Large intestine (tissue), 3 donors: ENCODE measurements around the gene INTS11. TPM values are rescaled to one million over a fixed set of nuclear protein-coding genes. Genes with fewer than 3 reads are reported as not detected.

Experiments
- DNase-seq, 2 donors: peaks; one replicate each; pipeline versions ENCODE4 v3.0.0 to v3.0.0-alpha.2; 2013
- H3K27ac ChIP-seq: one replicate; pipeline ENCODE4 v1.5.1; 2013; ENCODE audit warnings: low read length
- H3K27me3 ChIP-seq: 2 replicates; pipeline ENCODE4 v1.6.1; 2013; ENCODE audit warnings: low read length; ENCODE audit not compliant: control insufficient read depth, insufficient read depth
- H3K36me3 ChIP-seq: 2 replicates; pipeline ENCODE4 v1.6.1; 2013; ENCODE audit warnings: low read length; ENCODE audit not compliant: control insufficient read depth, insufficient read depth
- H3K4me1 ChIP-seq: one replicate; pipeline ENCODE4 v1.6.1; 2013; ENCODE audit warnings: low read length; ENCODE audit not compliant: control insufficient read depth, insufficient read depth
- H3K4me3 ChIP-seq: one replicate; pipeline ENCODE4 v1.5.1; 2013; ENCODE audit warnings: low read length
- H3K9me3 ChIP-seq: one replicate; pipeline ENCODE4 v1.6.1; 2013; ENCODE audit warnings: mild to moderate bottlenecking, low read depth, low read length, moderate library complexity; ENCODE audit not compliant: control insufficient read depth
- WGBS: methylation state at CpG from one replicate; pipeline ENCODE4 v1.1.5; 2013; ENCODE audit warnings: low lambda C conversion rate; ENCODE audit not compliant: insufficient coverage; 5-methylcytosine and 5-hydroxymethylcytosine counted together
- polyA plus RNA-seq: library from polyadenylated mRNA; unstranded; fragments of 120-200 nt; gene quantifications from one replicate; pipeline ENCODE4 v1.2.1, GENCODE V29; 2013

INTS11 gene
- polyA plus RNA-seq, 1 donor: 147 TPM

DNA sequence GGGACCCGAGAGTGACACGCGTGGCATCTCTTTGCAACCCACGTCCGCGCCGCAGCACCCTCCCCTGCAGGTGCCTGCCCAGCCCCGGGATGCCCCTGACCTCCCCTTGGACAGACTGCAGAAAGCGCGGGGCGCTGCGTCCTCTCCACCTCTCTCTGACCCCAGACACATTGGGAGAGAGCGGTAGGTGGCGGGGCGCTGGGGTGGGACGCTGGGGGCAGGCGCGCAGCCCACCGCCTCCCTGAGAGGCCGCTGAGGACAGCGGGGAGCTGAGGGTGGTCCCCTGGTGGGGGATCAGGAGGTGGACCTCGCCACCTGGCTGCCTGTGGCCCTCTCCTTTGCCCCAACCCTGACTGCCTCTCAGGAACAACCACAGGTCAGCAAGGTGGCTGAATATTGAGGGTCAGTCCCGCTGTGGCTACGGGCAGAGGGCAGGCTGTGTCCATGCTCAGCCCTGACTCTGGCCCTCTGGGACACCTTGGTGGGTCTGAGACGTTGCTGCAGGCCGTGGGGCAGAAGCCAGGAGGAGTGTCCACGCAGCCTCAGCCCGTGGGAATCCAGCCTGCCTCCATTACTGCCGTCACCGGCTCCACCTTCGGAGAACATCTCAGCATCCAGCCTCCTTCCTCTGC is 50.0 kb downstream of the INTS11 start:
- Histone ChIP-seq H3K27me3 (no peaks in the 10 kb centered on the region), H3K9me3 (peaks cover 5% of the 10 kb centered on the region), H3K4me3 (peak overlapping the region; percentile 77), H3K4me1 (peaks cover 23% of the 10 kb centered on the region), H3K36me3 (peaks cover 5% of the 10 kb centered on the region), H3K27ac (no peak overlapping the region)
- no CpG with 5 or more reads among the region's 31 CpGs for WGBS
- no peak for DNase-seq

DNA sequence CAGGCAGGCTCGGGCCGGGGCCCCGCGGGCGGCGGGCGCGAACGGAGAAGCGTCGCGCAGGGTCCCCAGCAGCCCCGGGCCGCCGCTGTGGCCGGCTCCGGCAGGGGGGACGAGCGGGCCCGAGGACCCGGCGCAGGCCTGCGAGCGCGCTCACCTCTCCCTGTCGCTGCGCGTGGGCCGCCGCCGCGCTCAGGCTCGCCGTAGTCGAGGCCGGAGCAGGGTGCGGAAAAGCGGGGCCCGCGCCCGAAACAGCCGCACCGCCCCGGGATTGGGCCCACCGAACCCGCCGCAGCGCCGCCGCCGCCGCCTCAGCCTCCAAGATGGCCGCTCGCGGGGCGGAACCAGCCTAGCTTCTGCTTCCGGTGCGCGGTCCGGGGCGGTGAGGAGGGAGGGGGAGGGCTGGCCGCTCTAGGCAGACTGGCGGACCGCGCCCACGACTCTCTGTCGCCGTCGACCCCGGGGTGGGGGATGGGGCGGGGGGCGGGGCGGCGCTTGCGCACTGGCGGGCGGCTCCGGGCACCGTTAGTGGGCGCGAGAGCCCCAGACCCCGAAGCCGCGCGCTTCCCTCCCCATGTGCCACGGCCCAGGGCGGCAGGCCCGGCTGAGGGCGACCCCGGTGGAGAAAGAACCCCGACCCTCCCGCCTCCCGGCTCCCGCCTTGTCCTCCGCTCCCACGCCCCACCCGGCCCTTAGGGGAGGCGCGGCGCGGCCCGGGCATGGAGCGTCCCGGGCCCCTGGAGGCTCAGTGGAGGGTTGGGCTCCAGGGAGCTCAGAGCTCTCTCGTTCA is 50.8 kb downstream of the INTS11 start, which contains the start of gene UBE2J2:
UBE2J2 (minus strand) TSS at position 343 of the 787 bp plus-strand sequence. CDS start 5,862 bp downstream, outside the sequence.
- Histone ChIP-seq H3K36me3 (peaks cover 7% of the 10 kb centered on the region), H3K4me3 (peak within 1 kb of the TSS; percentile 95), H3K27ac (peak within 1 kb of the TSS; percentile 7), H3K4me1 (peaks cover 19% of the 10 kb centered on the region), H3K9me3 (peaks cover 3% of the 10 kb centered on the region), H3K27me3 (no peaks in the 10 kb centered on the region)
- peak; percentile 90 to 91 for DNase-seq
- no CpG with 5 or more reads among the region's 105 CpGs for WGBS

DNA sequence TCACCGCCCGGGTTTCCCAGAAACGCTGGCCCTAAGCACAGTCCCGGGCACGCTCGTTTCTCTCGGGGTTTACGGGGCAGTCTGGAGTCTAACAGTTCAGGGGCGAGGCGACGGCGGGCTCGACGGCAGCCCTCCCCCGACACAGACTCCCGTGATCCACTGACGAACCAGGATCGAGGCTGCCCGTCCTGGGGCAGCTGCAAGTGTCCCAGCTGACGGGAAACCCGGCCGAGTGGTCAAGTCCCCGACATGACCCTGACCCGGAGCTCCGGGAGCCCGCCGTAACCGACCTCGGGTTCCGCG is 51.3 kb downstream of the INTS11 start:
- WGBS: no CpG with 5 or more reads among the region's 31 CpGs
- Histone ChIP-seq H3K4me3 (peak overlapping the region; percentile 95), H3K36me3 (peaks cover 10% of the 10 kb centered on the region), H3K9me3 (peaks cover 3% of the 10 kb centered on the region), H3K4me1 (peaks cover 17% of the 10 kb centered on the region), H3K27ac (peak overlapping the region; percentile 7), H3K27me3 (no peaks in the 10 kb centered on the region)
- DNase-seq: peak in 1 of 2 donors; percentile 31

DNA sequence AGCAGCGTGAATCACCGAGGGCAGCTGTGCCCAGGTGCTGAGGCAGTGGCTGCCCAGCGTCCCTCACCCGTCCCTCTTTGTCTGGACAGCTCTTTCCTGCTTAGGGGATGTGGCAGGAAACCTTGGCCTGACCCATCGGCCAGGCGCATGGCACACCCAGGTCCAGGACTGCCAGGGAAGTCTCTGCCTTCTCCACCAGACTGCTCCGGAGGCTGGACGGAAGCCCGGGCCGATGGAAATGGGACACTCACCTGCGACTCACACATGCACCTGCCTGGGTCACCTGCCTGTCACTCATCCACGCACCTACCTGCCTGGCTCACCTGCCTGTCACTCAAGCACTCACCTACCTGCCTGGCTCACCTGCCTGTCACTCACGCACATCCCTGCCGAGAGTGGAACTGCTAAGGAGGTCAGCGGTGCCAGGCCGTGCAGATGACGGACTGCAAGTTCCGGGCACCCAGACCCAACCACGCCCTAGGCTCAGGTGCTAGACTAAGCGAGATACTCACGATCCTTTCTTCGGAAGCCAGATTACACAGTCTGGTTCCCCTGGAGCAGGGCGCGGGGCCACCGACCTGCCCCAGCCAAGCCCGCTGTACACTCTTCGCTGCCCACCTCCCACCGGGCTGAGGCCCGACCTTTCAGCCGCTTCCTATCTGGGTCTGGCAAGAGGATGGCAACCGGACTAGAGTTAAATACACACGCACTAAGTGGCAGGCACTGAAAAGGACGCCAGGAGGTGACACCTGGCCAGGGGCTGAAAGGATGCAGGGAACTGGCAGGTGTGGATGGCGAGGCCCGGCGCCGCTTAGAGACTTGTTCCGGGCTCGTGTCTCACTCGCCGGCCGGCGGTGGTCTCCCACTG is 51.9 kb downstream of the INTS11 start:
- peaks cover 17% of the 10 kb centered on the region for H3K4me1 ChIP-seq

DNA sequence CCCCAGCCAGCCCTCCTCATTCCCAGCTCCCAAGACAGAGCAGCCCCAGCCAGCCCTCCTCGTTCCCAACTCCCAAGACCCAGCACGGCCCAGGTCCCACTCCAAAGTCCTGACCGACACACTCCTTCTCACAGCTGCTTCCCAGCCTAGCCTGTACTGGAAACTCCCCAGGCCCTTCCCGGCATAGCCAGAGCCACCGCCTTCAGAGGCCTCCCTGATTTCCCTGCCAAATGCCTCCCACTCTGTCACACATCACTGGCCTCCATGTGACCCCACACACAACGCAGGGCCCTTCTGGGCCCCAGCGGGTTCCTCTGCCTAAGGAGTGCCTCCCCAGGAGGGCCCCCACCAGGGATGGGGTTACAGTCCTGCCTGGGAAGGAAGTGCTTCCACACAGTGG is 53.6 kb downstream of the INTS11 start:
- no CpG with 5 or more reads among the region's 7 CpGs for WGBS
- peaks cover 17% of the 10 kb centered on the region for H3K4me1 ChIP-seq
- peaks cover 22% of the 10 kb centered on the region for H3K36me3 ChIP-seq
- no peak overlapping the region for H3K27ac ChIP-seq
- DNase-seq: no peak
- H3K27me3 ChIP-seq: no peaks in the 10 kb centered on the region
- peaks cover 8% of the 10 kb centered on the region for H3K9me3 ChIP-seq
- H3K4me3 ChIP-seq: no peak overlapping the region

More for the DNA sequence above, 51.9 kb downstream of the INTS11 start:
- DNase-seq: peak in 1 of 2 donors; percentile 31
- WGBS: no CpG with 5 or more reads among the region's 43 CpGs
- Histone ChIP-seq H3K27ac (peak overlapping the region; percentile 7), H3K27me3 (no peaks in the 10 kb centered on the region), H3K9me3 (peaks cover 7% of the 10 kb centered on the region), H3K4me3 (peak overlapping the region; percentile 95), H3K36me3 (peaks cover 12% of the 10 kb centered on the region)

DNA sequence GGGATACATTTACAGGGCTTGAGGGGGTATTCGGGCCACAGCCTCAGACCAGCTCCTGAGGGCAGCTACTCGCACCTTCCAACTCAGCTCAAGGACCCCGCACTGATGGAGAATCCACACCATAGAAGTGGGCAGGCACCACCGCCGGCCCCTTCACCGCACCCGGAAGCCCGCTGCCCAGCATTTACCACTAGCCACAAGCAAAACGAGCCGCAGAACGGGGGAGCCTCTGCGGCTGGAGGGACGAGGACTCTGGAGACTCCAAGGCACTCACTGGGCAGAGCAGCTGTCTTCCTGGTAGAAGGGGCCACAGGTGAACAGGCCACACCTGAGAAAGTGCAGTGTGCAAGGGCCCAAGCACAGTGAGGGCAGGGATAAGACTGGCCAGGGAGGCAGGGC is 56.2 kb downstream of the INTS11 start:
- Histone ChIP-seq H3K27me3 (no peaks in the 10 kb centered on the region), H3K4me3 (no peak overlapping the region), H3K9me3 (peaks cover 5% of the 10 kb centered on the region), H3K36me3 (peaks cover 42% of the 10 kb centered on the region), H3K4me1 (peaks cover 10% of the 10 kb centered on the region), H3K27ac (no peak overlapping the region)
- no peak for DNase-seq
- WGBS: 100% methylated on average over 2 of the region's 13 CpGs

DNA sequence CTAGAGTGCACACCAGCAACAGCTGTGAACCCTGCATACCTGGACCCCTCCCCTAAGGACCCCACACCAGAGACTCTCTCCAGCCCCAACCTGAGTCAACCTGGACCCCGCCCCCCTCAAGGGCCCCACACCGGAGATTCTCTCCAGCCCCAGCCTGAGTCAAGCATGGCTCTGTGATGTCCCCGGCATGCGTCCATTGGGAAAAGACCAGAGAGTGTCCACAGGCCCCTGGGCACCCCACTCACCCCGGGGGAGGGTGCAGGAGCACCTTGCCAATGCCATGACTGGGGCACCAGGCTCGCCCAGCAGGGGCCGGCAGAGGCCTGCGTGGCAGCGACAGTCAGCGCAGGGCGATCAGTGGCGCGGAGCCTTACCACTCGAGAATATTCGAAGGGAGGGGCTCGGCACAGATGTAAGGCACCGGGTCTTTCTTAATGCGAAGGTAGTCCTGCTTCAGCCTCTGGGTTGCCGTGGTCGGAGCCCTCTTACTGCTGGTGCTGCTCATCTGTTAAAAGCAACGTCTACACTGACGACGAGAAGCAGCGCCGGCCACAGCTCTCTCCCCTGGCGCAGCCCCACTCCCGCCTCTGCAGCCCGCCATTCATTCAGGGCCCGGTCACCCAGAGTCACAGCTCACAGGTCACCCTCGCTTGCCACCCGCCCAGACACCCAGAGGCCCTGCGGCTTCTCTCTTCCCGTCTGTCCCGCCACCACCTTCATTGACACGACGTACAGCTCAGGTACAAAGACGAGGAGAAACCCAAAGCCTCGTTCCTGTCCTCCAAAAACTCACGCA is 56.8 kb downstream of the INTS11 start:
- H3K27ac ChIP-seq: no peak overlapping the region
- H3K4me1 ChIP-seq: peaks cover 10% of the 10 kb centered on the region
- H3K4me3 ChIP-seq: no peak overlapping the region
- no peaks in the 10 kb centered on the region for H3K27me3 ChIP-seq
- H3K9me3 ChIP-seq: peaks cover 5% of the 10 kb centered on the region
- no CpG with 5 or more reads among the region's 39 CpGs for WGBS
- H3K36me3 ChIP-seq: peaks cover 48% of the 10 kb centered on the region
- DNase-seq: no peak

DNA sequence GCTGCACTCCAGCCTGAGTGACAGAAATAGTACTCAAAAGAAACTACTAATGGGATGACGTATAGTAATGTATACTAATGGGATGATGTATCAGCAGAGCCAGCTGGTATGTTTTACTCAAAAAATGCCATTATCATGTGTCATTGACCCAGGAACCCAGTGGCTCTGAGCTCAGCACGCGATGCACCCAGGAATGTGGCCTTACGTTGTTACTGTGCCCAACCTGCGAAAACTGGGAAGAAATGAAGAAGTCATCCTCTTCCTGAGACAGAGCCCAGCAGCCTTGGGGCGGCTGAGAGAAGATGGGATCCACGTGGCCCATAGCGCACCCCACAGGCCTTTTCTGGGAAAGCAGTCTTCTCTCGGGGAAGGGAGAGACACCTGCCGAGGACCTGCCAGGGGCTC is 59.6 kb downstream of the INTS11 start:
- H3K4me3 ChIP-seq: no peak overlapping the region
- H3K36me3 ChIP-seq: peaks cover 61% of the 10 kb centered on the region
- WGBS: 100% methylated on average over 2 of the region's 10 CpGs
- H3K27me3 ChIP-seq: no peaks in the 10 kb centered on the region
- no peak overlapping the region for H3K27ac ChIP-seq
- no peaks in the 10 kb centered on the region for H3K4me1 ChIP-seq
- H3K9me3 ChIP-seq: peaks cover 5% of the 10 kb centered on the region
- no peak for DNase-seq

DNA sequence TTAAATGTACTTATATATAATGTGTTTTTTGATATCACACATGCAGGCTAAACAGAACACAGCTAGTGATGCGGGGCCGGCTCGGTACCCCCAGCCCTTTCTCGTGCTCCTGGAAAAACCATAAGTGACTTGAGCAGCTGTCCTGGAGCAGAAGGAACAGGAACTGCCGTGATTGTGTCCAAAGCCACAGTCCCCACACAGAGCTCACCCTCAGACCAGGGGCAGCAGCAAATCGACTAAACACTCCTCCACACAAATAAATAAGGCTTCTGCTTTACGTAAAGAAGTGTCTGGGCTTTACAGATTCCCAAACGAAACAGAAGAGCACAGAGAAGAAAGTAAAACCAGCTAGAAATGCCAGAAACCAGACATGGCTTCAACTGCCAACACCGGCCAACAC is 60.4 kb downstream of the INTS11 start:
- Histone ChIP-seq H3K4me1 (no peaks in the 10 kb centered on the region), H3K27ac (no peak overlapping the region), H3K36me3 (peaks cover 67% of the 10 kb centered on the region), H3K9me3 (peaks cover 5% of the 10 kb centered on the region), H3K4me3 (no peak overlapping the region), H3K27me3 (no peaks in the 10 kb centered on the region)
- DNase-seq: no peak
- WGBS: no CpG with 5 or more reads among the region's 9 CpGs
